ENCODE measurements around the gene GIMD1.
"Not testable (repeated sequence)": the region's sequence is repeated elsewhere in the genome, so short reads cannot be mapped to it uniquely, and the experiment has no call there.

GIMD1 gene

GRCh38 chr4:106368678-106369077, at the start of gene GIMD1:
GIMD1 (minus strand) TSS chr4:106368778; CDS start chr4:106367435, 1,343 bp downstream.
- no peak for DNase-seq

- DNase-seq: no peak
These were observed 45.8 kb upstream of the GIMD1 start for GRCh38 chr4:106414366-106414765.

- no peak for DNase-seq
These were observed 41.6 kb upstream of the GIMD1 start for GRCh38 chr4:106409901-106410889.

- DNase-seq: not testable (repeated sequence)
These were observed 39.4 kb upstream of the GIMD1 start for GRCh38 chr4:106408004-106408403.

- no peak for DNase-seq
These were observed 32.6 kb upstream of the GIMD1 start for GRCh38 chr4:106401157-106401556.

DNA sequence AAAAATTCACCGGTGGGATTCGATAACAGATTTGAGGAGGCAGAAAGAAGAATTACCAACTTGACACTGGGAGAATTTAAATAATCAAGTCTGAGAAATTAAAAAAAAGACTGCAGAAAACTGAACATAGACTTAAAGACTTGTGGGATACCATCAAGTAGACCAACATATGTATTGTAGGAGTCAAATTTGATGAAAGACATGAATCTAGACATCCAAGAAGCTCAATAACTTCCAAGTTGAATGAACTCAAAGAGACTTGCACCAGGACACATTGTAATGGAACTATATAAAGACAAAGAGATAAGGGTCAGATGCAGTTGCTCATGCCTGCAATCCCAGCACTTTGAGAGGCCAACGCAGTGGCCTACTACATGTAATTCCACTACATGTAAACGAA, 30.3 kb upstream of the GIMD1 start:
- DNase-seq: not testable (repeated sequence)

DNA sequence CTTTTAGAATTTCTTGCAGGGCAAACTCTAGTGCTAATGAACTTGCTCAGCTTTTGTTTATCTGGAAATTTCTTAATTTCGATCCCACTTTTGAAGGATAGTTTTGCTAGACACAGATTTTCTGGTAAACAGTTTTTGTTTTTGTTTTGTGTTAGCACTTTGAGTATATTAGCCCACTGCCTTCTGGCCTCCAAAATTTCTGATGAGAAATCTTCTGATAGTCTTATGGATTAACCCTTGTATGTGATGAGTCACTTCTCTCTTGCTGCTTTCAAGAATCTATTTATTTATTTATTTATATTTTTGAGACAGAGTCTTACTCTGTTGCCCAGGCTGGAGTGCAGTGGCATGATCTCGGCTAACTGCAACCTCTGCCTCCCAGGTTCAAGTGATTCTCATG, 27.0 kb upstream of the GIMD1 start:
- DNase-seq: no peak

DNA sequence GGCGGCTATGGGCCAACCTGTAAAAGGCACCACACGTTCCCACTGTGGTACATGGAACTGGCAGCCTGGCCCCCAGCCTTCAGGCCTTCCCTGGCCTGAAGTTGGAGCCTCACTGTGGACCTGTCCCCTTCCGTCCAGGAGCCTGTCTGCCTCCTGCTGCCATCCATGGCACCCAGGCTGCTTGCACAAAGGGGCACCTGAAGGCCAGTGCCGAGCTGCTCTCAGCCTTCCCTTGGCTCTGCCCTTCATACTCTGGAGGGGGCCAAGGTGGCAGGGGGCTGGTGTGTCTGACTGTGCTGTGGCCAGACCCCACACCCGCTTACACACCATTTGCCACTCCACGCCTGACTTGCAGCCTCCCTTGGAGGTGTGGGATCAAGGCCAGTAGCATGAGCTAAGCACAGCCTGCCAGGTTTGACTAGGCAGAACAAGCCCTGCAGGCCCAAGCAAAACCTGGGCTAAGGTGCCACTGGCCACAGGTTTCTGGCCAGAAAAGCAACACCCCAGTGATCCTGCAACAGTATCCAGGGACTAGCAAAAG, 17.3 kb upstream of the GIMD1 start:
- no peak for DNase-seq

GRCh38 chr4:106384878-106385277, 16.3 kb upstream of the GIMD1 start:
- DNase-seq: no peak

DNA sequence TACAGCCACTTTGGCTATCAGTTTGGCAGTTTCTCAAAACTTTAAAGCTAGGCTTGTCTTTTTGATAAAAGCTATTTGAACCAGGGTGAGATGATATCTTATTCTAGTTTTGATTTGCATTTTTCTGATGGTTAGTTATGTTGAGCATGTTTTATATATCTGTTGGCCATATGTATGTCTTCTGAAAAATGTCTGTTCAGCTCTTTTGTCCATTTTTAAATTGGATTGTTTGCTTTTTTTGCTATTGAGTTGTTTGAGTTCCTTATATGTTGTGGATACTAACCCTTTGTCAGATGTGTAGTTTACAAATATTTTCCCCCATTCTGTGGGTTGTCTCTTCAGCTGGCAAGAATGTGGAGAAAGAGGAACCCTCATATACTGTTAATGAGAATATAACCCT, 11.6 kb upstream of the GIMD1 start:
- DNase-seq: no peak

DNA sequence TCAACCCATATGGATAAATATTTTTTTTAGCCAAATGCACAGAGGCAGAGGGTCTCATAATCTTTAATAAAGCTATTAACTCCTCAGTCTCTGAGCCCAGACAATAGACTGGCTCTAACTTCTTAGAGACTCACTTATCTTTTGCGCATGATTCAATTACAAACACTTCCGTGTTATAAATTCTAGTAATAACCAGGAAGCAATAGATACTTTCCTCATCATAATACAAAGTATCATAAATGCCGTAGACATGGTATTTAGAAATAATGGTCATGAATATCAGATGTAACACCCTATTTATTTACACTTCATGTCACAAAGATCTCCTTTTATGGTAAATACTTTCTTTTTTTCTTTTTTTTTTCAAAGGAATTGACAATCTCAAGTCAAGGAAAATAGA, 4.4 kb upstream of the GIMD1 start:
- no peak for DNase-seq

- no peak for DNase-seq
These were observed 2.6 kb upstream of the GIMD1 start for GRCh38 chr4:106371161-106371560.

GRCh38 chr4:106370214-106370613, 1.6 kb upstream of the GIMD1 start:
- no peak for DNase-seq

DNA sequence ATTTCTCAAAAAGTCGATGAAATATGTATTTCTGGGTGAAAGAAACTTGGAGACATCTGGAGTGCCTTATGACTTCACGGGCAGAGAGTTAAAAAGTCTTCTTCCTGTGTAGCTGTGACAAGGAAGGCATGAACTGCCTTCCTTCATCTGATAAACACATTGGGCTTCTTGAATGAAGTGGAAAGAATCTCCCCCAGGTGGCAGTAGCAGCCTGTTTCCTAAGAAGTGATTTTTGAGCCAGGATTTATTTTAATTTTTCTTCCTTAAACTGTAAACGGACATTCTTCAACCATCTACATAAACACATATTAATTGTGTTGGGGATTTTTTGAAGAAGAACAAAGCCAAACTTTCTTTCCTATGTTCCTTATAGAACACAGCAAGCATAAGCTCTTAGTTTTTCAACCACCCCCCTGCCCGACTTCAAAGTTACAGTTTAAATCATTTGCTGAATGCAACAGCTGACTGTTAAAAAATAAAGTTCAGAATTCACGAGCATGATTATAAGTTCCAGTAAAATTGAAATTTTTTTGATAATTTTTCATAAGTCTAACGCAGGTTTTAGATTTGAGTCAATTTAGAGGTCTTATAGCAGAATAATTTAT, 980 bp upstream of the GIMD1 start:
- peak; percentile 40 to 70 for DNase-seq

DNA sequence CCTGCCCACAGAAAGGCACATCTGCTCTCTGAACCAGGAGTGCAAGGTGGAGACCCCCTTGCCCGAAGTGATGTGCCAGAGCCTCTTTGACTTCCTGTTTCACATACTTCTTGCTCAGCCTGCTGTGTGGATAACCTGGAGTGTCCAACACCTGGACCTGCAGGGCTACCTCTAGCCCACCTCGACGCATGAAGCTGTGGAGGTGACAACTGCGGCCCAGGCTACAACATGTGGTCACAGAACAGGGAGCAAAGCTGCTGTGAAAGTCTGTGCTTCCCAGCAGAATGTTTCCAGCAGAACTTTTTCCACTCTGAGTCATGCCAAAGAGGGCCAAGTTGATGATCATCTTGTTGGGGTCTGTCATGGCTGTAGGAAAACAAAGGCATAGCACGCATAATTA, 1.5 kb downstream of the GIMD1 start:
- DNase-seq: no peak

DNA sequence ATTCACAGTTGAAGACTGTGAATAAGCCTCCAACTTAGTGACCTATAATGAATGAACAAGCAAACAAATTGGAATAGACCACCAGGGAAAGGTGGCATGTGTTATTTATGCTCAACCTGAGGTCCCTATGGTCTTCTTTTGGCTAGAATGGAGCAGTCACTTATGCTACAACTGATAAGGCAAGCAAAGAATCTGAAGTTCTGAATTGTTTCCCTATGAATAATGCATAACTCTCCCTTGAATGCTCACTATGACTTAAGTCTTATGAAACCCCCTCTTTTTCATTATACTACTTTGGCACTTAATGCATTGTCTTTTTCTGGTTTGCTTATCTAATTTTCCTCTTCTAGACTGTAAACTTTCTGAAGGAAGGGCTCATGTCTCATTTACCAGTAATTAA, 2.6 kb downstream of the GIMD1 start:
- DNase-seq: no peak

DNA sequence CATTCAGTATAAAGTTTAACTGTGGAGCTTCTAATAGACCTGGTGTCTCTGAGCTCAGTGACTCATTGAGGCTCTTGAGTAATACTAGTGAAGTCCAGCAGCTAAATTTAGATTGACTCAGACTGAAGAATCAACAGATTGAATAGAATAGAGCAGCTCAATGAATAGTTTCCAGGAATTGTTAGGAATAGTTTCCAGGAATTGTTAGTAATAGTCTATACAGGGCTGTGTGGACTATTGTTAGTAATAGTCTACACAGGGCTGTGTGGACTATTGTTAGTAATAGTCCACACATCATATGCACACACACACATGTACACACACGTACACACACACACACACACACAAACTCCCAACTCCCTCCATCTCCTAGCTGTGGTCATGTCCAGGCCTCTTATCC, 3.0 kb downstream of the GIMD1 start:
- DNase-seq: peak; percentile 65 to 69

- no peak for DNase-seq
These were observed 4.3 kb downstream of the GIMD1 start for GRCh38 chr4:106364282-106364681.

DNA sequence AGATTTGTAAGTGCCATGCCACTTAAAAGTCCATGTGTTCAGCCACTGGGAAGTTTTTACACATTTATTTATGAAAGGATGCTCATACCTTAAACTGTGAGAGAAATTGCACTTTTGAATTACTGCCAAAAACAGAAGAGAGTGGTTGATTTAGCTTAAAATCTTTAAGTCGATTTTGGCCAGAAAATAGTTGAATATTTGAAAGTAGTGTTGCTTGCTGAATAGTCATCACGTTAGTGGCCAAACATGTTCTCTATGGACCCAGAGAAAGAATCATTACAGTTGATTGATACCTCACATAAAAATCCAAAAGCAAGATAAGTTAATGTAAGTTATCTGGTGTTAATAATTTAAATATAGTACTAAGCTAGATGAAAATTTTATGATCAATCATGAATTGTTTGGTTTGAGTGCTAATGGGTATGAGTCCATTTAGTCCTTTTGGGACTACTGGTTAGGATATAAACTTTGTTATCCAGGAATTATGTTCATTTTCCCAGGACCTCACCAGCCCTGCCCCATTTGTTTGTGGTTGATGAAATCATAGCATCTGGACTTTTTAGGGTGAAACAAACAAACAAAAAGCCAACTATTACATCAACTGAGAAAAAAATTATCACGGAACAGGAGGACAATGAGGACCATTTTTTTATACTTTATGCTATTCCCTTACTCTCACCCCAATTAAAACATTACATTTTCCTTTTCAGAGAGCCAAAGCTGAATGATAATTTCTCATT, 6.3 kb downstream of the GIMD1 start:
- DNase-seq: no peak

GRCh38 chr4:106358899-106359298, 9.7 kb downstream of the GIMD1 start:
- DNase-seq: peak; percentile 63 to 71

DNA sequence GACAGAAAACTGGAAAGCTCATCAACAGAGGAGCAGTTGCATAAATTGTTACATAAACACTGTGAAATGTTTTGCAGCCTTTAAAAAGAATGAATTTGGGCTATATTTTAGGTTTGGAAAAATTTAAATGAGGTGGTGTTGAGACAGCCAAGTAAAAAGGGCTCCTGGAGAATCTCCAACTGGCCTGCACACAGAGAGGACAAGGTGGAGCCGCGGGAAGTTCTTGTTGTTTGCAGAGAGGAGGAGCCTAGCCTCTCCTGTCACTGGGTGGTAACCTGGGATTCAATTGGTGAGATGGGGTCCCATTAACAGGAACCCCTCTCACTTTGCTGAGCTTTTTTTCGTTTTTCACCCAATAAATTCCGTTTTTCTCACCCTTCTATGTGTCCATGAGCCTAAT, 13.4 kb downstream of the GIMD1 start:
- DNase-seq: no peak

- DNase-seq: no peak
These were observed 14.8 kb downstream of the GIMD1 start for GRCh38 chr4:106353786-106354185.

DNA sequence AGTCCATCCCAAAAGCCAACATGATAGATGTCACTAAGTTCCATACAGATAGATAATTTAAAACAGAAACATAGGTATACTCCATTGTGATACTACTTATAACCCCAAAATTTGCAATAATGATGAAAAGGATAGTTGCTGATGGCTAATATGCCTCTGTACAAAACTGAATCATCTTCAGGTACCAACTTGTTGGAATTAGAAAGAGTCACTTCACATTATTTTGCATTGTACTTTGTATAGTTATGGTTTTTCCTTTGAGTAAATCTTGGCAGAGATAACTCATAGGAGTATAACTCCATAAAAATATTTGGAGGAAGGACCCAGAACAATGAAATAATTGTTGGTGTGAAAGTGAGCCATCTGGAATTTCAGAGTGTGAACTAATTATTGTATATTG, 17.6 kb downstream of the GIMD1 start:
- no peak for DNase-seq
